Bone marrow (tissue), 2 donors: Measurements from ENCODE around the gene ZC3H7B.
"Not testable (repeated sequence)": the region's sequence is repeated elsewhere in the genome, so short reads cannot be mapped to it uniquely, and the experiment has no call there.

ENCODE experiments used
- DNase-seq, 2 donors: peaks; one replicate each; lab custom pipeline; 2025; lab: John Stamatoyannopoulos, UW

ZC3H7B gene

DNA sequence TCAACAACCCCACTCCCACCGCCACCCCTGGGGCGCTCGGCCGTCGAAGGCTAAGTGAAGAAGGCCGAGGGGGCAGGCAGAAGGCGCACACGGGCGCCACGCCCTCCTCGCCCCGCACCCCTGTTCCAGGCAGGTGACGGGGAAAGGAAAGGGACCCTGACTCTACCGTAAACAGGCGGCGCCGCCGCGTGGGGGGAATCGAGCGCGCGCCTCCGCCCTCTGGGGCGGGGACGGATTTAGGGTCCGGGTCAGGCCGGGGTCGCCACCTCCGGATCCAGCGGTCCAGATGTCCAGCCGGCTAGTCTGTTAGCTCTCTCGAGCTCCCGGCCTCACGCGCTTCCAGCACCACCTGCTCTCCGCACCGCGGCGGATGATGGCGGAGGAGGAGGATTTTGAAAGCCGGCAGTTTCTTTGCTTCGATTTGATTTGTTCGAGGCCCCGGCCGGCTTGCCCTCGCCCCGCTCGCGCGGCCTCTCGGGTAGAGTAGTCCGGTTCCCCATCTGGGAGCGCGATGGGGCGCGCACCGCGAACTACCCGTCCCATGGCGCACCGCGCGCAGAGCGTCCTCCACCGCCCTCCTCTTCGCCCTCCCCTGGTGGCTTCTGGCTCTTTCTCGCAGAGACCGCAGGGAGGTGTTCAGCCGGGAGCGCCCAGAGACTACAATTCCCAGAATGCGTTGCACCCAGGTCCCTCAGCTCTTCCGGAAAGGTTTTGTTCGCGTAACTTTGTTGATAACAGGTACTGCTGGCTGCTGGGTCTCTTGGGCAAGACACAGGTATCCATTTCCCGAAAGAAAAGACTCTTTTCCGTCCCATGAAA lies 15.3 kb upstream of the ZC3H7B start, which contains the start of gene RANGAP1:
TSS of gene RANGAP1 (minus strand) at position 368 of the 819 bp plus-strand sequence. CDS start 5,143 bp downstream, outside the sequence.
- DNase-seq = peak; percentile 85 to 99

DNA sequence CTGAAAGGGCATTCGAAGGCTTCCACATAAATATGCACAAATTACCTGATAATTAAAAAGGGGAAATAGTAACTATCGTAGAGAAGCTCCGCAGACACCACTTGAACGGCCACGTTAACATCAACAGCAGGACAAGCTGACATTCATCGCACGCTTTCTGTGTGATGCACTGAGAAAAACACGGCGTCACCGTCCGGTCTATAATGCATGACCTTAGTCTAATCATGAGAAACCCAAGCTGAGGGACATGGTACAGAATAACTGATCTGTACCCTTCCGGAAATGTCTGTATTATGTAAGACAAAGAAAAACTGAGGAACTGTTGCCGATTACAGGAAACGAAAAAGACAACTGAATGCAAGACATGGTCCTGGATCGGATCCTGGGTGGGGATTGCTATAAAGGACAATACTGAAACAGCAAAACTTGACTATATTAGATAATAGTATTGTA lies 14.7 kb upstream of the ZC3H7B start:
- DNase-seq = peak; percentile 63 to 67

DNA sequence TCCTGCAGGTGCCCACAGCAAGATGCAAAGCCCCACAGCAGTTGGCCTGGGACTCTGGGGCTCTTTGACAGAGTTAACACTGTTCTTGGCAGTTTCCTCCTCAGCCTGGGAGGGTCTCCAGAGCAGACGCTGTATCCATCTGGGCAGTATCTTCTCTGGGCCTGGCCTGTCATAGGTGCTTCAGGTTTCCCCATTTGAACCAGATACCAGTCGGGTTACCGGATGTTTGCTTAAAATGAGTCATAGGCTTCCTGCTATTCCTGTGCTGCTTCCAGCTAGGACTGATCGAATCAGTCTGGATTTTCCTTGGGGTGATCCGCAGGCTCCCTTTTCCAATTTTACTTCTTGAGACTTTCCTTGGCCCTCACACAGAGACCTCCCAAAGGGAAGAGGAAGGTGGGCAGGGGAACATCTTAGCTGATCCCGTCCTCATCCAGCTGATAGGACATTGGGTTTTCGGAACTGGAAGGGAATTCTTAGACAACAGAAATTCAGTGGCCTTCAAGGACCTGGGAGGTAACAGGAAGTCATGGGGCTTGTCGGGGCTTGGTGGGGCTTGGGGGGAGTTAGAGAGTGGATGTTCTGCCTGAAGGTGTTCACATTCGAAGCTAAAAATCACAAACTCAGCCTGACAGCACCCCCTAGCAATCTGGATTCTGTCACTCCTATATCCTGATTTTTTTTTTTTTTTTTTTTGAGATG lies 12.9 kb upstream of the ZC3H7B start:
- no peak for DNase-seq

DNA sequence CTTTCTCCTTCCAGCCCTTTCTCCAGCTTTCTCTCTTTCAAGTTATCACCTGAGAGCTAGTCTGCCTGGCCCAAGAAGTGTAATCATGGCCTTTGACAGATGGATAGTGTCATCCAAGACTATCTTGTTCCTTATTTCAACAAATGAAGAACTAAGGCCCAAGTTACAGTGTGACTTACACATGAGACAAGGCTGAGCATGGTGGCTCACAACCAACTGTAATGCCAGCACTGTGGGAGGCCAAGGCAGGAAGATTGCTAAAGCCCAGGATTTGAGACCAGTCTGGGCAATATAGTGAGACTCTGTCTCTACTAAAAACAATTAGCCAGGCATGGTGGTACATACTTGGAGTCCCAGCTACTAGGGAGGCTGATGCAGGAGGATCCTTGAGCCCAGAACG lies 11.7 kb upstream of the ZC3H7B start:
- DNase-seq = no peak

DNA sequence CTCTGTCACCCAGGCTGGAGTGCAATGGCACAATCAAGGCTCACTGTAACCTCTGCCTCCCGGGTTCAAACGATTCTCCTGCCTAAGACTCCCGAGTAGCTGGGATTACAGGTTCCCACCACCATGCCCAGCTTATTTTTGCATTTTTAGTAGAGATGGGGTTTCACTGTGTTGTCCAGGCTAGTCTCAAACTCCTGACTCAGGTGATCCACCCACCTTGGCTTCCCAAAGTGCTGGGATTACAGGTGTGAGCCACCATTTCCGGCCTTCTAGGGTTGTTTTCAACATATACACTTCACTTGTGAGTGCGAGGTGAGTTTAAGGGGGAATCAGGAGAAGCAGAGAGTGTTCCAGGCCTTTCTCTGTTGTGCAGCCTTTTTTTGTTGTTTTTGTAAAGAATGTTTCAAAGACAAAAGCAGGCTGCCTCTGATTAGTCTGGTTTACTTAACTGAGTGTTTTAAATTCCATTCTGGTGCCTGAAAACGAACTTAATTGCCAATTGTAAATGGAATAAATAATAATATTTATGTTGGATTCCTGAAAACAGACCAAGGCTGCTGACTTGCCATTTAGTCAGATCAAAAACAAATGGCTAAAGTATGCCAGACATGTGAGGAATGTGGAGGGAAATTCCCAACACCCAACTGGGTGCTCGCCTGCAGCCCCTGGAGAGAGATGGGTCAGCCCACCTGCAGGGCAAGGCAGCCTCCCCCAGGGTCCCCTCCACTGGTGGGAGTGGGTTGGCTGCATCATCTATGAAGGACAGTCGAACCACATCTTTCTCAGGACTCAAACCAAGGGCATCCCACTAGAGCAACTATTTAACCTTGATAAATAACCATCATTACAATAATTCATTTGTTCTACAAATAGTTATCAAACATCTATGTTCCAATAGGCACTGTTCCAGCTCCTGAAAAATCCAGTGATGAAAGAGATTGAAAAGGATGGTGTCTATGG lies 10.8 kb upstream of the ZC3H7B start:
- DNase-seq = no peak

DNA sequence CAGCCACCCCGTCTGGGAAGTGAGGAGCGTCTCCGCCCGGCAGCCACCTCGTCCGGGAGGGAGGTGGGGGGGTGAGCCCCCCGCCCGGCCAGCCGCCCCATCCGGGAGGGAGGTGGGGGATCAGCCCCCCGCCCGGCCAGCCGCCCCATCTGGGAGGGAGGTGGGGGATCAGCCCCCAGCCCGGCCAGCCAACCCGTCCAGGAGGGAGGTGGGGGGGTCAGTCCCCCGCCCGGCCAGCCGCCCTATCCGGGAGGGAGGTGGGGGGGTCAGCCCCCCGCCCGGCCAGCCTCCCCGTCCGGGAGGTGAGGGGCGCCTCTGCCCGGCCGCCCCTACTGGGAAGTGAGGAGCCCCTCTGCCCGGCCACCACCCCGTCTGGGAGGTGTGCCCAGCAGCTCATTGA lies 6.5 kb upstream of the ZC3H7B start:
- DNase-seq = not testable (repeated sequence)

DNA sequence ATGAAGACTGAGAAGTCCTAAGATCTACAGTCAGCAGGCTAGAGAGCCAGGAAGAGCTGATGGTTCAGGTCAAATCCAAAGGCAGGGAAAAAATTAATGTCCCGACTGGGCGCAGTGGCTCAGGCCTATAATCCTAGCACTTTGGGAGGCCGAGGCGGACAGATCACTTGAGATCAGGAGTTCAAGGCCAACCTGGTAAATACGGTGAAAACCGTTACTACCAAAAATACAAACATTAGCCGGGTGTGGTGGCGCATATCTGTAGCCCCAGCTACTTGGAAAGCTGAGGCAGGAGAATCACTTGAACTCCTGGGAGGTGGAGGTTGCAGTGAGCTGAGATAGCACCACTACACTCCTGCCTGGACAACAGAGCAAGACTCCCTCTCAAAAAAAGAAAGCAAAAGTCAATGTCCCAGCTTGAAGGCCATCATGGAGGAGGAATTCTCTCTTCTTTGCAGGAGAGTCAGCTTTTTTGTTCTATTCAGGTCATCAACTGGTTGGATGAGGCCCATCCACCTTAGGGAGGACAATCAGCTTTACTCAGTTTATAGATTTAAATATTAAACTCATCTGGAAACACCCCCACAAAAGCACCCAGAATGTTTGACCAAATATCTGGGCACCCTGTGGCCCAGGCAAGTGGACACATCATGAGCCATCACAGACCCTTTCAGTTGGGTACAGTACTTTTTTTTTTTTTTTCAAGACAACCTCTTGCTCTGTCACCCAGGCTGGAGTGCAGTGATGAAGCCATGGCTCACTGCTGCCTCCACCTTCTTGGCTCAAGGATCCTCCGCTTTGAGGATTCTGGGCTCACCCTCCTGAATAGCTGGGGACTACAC lies 4.3 kb upstream of the ZC3H7B start:
- DNase-seq = no peak

DNA sequence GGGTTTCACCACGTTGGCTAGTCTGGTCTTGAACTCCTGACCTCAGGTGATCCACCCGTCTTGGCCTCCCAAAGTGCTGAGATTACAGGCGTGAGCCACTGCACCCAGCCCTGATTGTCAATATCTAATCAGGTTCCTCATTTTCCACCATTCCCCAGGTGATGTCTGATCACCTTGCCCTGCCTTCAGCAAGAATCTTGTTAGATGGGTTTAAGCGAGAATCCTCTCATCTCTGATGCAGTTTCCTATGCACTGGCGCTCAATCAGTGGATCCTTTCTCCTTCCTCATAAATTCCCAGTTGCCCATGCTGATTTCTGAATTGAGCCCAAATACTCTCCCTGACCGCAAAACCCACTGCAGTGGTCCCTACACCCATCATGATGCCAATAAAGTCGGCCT lies 664 bp upstream of the ZC3H7B start:
- no peak for DNase-seq

DNA sequence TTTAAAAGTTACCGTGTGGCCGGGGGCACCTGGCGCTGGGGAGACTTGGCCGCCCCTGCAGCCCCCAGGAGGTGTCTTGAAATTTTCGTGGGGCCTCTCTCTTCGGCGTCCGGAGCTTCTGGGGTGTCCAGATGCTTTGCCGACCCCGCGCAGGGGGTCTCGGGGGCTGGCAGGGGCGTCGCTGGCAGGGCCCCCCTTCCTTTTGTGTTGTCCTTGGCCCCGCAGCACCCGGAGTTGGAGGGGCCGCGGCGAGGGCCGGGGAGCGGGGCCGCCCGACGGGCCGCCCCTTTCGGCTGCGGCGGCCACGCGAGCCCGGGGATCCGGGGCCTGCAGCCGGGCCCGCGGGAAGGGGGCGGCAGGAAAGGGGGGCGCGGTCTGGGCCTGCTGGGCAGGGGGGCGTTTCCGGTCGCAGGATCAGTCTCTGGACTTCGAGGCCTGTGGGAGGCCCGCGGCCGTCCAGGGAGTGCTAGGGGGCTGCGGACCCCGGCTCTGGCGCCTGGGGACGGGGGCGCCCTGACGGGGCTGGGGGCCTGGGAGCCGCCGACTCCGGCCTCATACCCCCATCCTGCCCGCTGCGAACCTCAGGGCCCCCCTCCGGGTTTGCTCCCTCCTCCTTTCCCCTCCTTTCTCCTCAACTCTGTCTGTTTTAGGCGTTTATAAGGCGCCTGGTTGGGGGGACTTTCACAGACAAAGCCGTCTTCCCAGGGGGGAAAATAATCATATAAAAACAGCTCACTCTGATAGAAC lies 869 bp downstream of the ZC3H7B start:
- DNase-seq = peak in 1 of 2 donors; percentile 3

DNA sequence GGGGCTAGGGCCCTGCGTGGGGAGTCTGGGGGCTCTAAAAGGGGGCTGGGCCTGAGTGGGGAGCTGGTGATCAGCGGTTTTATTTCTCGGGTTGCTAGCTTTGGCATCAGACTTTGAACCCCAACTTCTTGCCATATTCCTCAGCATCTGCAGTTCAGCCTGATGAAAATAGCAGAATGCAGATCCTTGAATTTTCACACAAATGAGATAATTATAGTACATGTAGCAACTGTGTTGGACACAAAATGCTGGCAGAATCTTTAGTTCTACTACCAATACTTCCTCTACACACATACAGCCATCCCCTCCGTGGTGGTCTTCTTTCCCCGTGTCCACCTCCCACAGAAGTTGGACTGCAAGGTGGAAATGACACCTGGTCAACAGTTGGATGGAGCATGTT lies 1.5 kb downstream of the ZC3H7B start:
- DNase-seq = no peak

DNA sequence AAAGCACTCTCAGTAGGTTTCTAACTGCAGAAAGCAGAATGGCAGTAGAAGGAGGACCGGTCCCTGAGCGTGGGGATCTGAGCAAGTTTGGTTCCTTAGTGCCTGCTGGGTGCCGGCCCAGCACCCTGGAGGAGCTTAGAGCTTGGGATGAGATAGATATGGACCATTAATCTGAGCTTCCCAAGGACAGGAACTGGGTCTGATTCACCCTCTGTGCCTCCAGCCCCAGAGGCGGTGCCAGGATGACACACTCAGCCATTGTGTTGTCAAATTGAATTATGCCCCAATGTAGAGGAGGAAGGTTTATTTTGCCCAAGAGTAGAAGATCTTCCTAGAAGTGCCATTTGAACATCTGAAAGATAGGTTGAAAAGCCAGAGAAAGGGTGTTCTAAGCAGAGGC lies 4.3 kb downstream of the ZC3H7B start:
- peak in 1 of 2 donors; percentile 8 for DNase-seq

DNA sequence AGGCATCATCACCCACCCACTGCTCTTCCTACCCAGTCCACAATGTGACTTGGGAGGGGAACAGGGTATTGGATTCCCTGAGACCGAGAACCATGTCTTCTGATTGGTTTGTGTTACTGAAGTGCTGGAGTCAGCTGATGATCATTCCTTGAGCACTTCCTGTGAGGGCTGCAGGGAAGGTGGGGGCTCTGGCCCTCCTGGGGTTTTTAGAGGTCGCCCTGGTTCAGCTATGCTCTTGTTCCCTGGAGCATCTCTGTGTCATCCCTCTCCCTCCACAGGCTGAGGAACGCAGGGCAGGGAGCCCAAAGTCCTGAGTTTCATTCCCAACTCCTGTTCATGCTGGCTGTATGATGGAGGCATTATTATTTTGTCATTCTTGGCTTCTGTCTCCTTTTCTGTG lies 6.7 kb downstream of the ZC3H7B start:
- DNase-seq = no peak

DNA sequence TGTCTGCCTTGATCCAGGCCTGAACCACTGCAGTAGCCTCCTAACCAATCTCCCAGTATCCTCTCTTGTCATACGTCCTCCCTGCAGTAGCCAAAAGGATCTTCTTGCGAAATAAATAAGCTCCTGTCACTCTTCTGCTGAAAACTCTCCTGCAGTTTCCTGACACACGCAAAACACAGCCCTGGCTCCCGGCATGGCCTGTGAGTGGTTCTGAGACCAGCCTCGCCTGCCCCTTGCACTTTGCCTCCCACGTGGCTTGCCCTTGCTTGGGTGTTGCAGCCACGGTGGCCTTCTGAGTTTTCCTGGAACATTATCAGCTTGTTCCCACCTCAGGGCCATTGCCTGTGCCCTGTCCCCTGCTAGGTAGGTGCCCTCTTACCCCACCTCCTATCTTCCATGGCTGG lies 7.2 kb downstream of the ZC3H7B start:
- no peak for DNase-seq

DNA sequence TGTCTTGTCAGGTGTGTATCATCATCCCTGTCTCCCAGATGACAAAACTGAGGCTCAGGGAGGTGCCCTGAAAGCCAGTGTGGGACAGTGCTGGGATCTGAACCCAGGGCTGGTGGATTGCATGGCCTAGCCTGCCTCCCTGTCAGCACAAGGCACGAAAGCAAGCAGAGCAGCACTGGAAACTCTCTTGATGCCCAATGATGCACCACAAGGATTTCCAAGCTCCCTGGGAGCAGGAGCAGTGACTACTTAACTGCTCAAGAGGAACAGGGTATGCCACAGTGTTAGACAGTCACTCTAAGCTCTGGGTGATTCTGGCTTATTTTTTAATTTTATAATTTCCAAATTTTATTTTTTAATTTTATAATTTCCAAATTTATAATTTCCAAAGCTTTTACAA lies 9.0 kb downstream of the ZC3H7B start:
- no peak for DNase-seq

DNA sequence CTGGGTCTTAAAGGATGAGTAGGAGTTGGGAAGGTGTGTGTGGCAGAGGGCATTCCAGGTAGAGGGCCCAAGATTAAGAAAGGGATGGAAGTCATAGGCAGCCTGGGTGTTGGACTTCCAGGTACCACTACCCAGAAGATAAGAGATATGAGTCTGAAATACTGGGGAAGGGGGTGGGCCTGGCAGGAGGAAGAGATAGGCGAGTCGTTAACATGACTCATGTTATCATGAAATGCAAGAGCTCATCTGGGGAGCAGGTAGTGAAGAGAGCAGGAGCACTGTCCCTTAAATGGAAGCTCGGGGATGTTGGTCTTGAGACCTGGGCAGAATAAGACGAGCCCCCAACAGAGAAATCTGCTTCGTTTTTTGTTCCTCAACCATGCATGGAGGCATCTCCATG lies 10.2 kb downstream of the ZC3H7B start:
- DNase-seq = no peak

DNA sequence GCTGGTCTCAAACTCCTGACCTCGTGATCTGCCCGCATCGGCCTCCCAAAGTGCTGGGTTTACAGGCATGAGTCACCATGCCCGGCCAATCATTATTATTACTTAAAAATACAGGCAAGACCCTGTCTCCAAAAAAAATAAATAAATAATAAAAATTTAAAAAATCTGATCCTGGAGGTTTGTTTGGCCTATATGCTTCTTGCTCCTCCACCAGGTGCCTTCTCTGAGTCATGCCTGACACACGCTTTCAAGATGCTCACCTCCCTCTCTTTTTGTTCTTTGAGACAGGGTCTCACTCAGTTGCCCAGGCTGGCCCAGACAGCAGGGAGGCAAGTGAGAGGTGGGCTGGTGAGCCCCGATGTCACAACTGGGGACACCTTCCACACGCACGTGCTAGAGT lies 13.5 kb downstream of the ZC3H7B start:
- no peak for DNase-seq

DNA sequence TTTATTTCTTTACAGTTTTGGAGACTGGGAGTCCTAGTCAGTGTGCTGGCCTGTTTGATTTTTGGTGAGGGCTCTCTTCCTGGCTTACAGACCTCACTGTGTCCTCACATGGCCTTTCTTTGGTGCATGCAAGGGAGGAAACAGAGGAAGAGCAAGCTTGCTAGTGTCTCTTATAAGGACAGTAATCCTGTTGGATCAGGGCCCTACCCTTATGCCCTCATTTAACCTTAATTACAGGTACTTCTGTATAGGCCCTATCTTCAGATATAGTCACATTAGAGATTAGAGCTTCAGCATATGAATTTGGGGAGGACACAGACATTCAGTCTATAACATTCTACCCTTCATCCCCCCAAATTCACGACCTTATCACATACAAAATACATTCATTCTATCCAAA lies 14.3 kb downstream of the ZC3H7B start:
- DNase-seq = no peak

DNA sequence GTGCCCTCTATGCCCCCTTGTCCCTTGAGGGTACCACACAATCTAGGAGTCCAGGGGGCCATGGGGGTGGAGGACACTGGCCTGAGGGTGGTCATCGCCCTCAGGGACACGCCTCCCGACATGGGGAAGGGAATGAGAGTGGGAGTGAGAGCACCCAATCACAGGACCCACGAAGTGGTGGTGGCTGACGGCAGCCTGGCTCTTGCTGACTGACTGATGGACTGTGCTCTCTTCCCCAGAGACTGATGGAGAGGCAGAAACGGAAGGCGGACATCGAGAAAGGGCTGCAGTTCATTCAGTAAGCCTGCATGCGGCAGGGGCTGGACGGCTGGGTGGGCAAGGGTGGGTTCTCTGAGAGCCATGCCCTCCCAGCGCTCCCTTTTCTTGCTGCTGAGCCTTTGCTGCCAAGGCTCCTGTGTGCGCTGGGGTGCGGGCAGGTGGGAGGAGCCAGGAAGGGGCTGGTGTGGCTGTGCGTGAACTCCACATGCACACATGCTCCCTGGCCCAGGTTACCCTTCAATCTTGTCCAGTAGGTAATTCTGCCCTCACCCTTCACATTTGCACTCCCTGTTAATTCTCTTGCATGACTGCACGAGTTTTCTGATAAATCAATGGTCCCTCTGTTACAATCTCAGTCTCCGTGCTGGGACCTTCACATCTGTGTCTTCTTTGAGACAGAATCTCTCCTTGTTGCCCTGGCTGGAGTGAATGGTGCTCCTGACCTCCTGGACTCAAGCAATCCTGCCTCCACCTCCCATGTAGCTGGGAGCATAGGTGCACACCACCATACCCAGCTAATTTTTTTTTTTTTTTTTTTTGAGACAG lies 19.3 kb downstream of the ZC3H7B start:
- DNase-seq = no peak

DNA sequence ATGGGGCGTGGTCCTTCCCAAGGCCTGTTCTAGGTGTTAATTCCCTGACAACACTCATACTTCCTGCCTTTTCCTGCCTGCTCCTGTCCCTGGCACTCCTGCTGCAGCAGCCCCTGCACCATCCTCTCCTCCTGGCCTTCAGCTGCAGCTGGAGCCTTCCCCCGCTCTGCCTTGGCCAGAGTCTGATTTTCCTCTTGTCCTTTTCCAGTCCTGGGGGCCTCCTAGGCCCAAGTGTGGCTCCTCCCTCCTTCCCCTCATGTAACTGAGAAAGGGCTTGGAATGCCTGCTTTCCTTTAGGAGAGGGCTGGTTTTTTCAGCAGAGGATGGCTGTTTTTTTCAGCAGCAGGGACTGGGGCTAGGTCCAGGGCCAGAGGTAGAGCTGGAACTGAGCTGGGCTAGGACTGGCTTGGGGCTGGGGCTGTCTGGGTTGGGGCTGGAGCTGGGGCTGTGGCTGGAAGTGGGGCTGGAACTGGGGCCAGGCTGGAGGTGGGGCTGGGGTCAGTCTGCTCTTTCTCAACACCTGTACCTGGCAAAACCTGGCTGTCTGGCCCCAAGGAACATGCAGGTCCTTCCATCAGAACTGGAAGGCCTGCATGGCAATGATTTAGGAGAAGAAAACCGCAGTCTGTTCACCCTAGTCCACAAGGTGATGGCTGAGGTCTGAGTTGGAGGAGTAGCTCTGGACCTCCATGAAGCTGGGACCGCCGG lies 23.6 kb downstream of the ZC3H7B start:
- no peak for DNase-seq
